Measurements from ENCODE around the gene OPCML. TPM values are rescaled to one million over a fixed set of nuclear protein-coding genes. Genes with fewer than 3 reads are reported as not detected.

OPCML gene
- total RNA-seq, 1 donor from 2014 or later = not detected

GRCh38 chr11:133500936-133501335 lies 31.4 kb downstream of the OPCML start:
- DNase-seq (ENCODE audit: extremely low spot score in 2 of 2) = peak in 1 of 2 donors; percentile 69
- H3K27me3 ChIP-seq = no peaks in the 10 kb centered on the region
- H3K4me3 ChIP-seq = no peak overlapping the region
- H3K9me3 ChIP-seq = no peaks in the 10 kb centered on the region
- intact Hi-C loops (cut with DNase I) = no loop called here
- H3K27ac ChIP-seq = no peak overlapping the region
- TF ChIP-seq CTCF (IDR thresholded peaks at IDR 0.05) = no peak
- no peak for TF ChIP-seq POLR2AphosphoS5 (IDR thresholded peaks at IDR 0.05; ENCODE audit: insufficient read depth in 1 of 2, low read depth in 1 of 2)
- no peak for TF ChIP-seq POLR2A (IDR thresholded peaks at IDR 0.05)
- no peaks in the 10 kb centered on the region for H3K4me1 ChIP-seq
- H3K36me3 ChIP-seq = no peaks in the 10 kb centered on the region

DNA sequence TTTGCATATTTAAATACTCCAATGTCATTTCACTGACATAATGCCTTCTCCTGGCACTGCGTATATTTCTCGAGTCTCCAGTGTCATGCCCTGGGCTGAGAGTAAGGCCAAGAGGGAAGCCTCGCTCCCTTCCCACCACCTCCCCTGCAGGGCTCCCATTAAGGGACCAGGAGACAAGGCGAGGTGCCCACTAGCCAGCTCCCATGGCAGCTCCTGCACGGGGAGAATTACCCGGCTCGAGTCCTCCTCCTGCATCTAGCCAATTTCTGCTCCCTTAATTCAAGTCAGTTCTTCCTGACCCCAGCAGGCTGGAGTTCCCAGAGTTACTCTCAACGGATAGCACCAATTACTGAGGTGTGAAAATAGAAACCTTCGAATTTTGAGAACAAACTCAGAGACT lies 31.9 kb downstream of the OPCML start:
- H3K27me3 ChIP-seq = no peaks in the 10 kb centered on the region
- TF ChIP-seq POLR2A (IDR thresholded peaks at IDR 0.05) = no peak
- TF ChIP-seq POLR2AphosphoS5 (IDR thresholded peaks at IDR 0.05; ENCODE audit: insufficient read depth in 1 of 2, low read depth in 1 of 2) = no peak
- no peak for TF ChIP-seq CTCF (IDR thresholded peaks at IDR 0.05)
- H3K9me3 ChIP-seq = no peaks in the 10 kb centered on the region
- H3K4me1 ChIP-seq = no peaks in the 10 kb centered on the region
- H3K36me3 ChIP-seq = no peaks in the 10 kb centered on the region
- intact Hi-C loops (cut with DNase I) = no loop called here
- H3K4me3 ChIP-seq = no peak overlapping the region
- DNase-seq (ENCODE audit: extremely low spot score in 2 of 2) = no peak
- no peak overlapping the region for H3K27ac ChIP-seq

DNA sequence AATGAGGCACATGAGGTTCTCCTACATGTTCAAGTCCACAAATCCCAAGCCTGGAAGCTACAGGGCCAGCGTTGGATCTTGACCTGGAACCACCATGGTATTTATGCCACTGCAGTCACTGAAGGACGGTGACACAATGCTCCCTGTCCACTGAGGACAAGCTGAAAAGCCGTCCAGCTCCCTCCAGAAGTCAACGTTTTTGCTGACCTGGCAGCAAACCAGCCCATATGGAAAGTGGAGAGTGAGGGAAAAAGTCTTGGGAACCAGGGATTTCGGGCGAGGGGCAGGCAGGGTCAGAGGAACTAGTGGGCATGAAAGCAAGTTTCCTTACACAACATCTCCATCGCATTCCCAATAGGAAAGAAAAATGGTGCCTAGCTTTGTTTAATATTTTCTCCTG lies 33.3 kb downstream of the OPCML start:
- Histone ChIP-seq H3K4me3 (no peak overlapping the region), H3K27ac (no peak overlapping the region), H3K9me3 (no peaks in the 10 kb centered on the region), H3K36me3 (no peaks in the 10 kb centered on the region), H3K4me1 (no peaks in the 10 kb centered on the region), H3K27me3 (no peaks in the 10 kb centered on the region)
- DNase-seq (ENCODE audit: extremely low spot score in 2 of 2) = peak in 1 of 2 donors; percentile 77
- TF ChIP-seq POLR2A (IDR thresholded peaks at IDR 0.05) = no peak
- no peak for TF ChIP-seq POLR2AphosphoS5 (IDR thresholded peaks at IDR 0.05; ENCODE audit: insufficient read depth in 1 of 2, low read depth in 1 of 2)
- TF ChIP-seq CTCF (IDR thresholded peaks at IDR 0.05) = no peak
- intact Hi-C loops (cut with DNase I) = no loop called here

GRCh38 chr11:133497477-133498140 lies 34.7 kb downstream of the OPCML start:
- H3K9me3 ChIP-seq = no peaks in the 10 kb centered on the region
- TF ChIP-seq POLR2AphosphoS5 (IDR thresholded peaks at IDR 0.05; ENCODE audit: insufficient read depth in 1 of 2, low read depth in 1 of 2) (no peak), CTCF (IDR thresholded peaks at IDR 0.05) (no peak)
- no peak overlapping the region for H3K4me3 ChIP-seq
- DNase-seq (ENCODE audit: extremely low spot score in 2 of 2) = no peak
- no peaks in the 10 kb centered on the region for H3K27me3 ChIP-seq
- H3K27ac ChIP-seq = no peak overlapping the region
- H3K36me3 ChIP-seq = no peaks in the 10 kb centered on the region
- intact Hi-C loops (cut with DNase I) = no loop called here
- no peaks in the 10 kb centered on the region for H3K4me1 ChIP-seq

GRCh38 chr11:133492895-133493294 lies 39.4 kb downstream of the OPCML start:
- DNase-seq (ENCODE audit: extremely low spot score in 2 of 2) = peak; percentile 64 to 72
- intact Hi-C loops (cut with DNase I) = no loop called here
- TF ChIP-seq POLR2AphosphoS5 (IDR thresholded peaks at IDR 0.05; ENCODE audit: insufficient read depth in 1 of 2, low read depth in 1 of 2) (no peak), POLR2A (IDR thresholded peaks at IDR 0.05) (no peak), CTCF (IDR thresholded peaks at IDR 0.05) (no peak)
- H3K9me3 ChIP-seq = no peaks in the 10 kb centered on the region
- no peaks in the 10 kb centered on the region for H3K4me1 ChIP-seq
- H3K27ac ChIP-seq = no peak overlapping the region
- no peak overlapping the region for H3K4me3 ChIP-seq
- no peaks in the 10 kb centered on the region for H3K27me3 ChIP-seq
- no peaks in the 10 kb centered on the region for H3K36me3 ChIP-seq

All from vagina (tissue), 2 donors.